GM10847 (cell line): ENCODE results near the gene AGMO.

Experiments used
- POLR2A ChIP-seq: IDR thresholded peaks from 2 replicates; pipeline ENCODE4 v1.6.1; 2011; ENCODE audit not compliant: insufficient read length; ENCODE audit errors: extremely low read depth

The AGMO gene

DNA sequence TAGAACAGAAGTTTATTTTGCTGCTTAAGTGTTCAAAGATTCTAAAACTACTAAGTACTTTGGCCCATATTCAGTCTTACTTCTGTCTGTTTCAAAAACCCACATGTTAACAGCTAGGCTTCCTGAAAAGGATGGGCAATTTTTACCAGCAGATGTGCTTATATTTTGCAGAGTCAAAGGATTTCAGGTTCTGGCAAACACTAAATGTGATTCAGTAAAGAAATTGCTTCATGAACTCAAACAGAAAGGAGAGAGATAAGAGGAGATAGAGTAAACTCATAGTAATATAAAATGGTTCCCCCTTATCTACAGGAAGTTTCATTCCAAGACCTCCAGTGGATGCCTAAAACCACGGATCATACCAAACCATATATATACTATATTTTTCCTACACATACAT, 248.5 kb downstream of the AGMO start:
- no peak for TF ChIP-seq POLR2A

DNA sequence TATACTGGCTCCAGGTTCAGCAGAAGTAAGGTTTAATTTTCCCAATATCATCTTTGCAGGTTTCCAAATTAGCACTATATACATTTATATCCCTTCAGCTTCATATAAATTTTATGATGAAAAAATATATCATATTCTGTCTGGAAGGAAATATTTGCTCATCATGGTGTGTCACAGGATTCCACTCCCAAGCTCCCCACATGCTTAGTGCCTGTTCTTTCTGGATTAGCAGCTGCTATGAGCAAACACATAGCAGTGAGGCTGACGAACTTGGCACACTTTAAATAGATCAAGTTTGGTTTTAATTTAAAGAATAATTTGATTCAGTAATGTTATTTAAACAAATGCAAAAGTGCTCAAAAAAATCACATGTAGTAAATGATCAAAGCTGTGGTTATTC, 251.9 kb downstream of the AGMO start:
- TF ChIP-seq POLR2A = no peak

DNA sequence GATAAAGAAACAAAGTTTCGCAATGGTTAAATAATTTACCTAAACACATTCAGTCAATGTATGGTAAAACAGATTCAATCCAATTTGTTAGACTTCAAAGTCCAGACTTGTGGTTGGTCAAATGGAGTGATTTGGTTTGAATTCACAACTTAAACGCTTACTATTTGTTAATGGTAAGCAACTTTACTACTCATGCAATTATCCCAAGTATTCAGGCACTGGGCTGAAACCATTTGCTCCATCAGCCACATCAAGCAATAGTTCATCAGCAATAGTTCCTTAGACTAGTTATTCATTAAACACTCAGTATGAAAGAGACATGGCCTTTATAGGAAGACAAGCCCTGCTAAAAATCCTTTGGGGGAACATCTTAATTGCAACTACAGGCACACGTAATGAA, 253.0 kb downstream of the AGMO start:
- no peak for TF ChIP-seq POLR2A

DNA sequence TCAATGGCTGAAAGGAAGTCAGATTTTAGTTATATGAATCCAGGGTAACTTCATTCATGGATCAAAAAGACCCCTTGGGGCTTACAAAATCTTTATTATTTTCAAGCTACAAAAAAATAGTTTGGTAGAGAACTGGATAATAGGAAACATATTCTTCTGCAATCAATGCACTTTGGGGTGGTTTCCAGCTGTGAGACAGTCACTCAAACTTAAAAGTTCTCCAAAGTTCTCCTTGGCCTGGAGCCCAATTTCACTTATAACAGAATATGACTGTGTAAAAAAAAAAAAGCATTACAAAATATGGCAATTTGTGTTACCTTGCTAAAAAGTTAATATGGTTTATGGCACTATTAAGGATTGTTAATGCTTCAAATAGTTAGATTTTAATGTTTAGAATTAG, 255.5 kb downstream of the AGMO start:
- no peak for TF ChIP-seq POLR2A

DNA sequence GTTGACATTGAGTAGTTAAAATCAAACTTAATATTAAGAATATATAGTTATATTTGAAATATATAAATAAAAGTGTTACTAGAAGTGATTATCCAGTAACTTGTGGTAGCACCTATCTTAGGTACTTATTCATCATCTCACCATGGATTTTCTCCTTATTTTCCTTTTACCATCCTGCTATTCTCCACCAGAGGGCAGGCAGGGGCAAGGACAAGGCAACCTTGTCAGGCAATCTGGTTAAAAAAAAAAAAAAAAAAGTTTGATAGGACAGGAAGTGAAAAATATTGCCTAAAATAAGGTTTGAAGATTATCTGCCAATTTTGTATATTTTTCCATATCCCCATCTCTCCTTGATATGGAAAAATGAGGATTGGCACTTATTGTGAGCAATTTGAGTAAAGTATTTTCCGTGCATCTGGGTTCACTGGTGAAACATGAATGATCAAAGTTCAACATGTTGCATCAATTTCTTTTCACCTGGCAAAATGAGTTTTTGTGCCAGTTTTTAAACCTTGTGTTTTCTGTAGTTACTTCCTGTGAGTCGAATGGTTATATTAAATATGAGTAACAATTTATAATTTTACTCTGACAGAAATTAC, 256.7 kb downstream of the AGMO start:
- no peak for TF ChIP-seq POLR2A

DNA sequence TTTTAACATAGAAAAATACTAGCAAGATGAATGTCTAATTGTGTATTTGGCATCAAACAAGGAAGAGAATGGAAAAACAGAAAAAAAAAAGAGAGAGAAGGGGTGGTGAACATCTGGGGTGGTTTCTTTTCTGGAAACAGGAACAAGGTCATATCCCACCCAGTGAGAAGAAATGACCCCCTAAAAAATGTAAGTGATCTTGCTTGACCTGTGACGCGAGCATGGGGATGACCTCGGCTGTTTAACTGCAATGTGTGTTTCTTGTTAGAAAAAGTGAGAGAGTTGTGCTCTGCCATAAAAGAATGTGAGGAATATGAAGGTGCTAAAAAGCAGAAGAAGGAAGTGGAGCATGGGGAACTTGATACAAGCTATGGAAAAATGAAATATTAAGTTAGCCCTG, 258.5 kb downstream of the AGMO start:
- TF ChIP-seq POLR2A = no peak

DNA sequence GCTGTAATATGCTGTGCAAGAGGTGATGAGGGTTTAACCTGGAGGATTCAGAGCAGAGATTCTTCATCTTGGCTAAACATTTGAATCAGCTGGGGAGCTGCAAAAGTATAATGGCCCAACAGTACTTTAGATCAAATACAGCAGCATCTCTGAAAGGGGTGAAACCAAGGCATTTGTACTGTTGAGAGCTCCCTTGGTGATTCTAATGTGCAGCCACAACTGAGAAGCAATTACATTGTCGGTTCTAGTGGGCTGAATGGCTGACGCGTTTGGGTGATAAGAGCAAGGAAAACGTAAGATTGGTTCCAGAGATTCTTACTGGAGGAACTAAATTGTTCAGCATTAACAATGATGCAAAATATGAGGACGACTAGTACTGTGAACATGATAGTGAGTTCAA, 269.7 kb downstream of the AGMO start:
- no peak for TF ChIP-seq POLR2A

DNA sequence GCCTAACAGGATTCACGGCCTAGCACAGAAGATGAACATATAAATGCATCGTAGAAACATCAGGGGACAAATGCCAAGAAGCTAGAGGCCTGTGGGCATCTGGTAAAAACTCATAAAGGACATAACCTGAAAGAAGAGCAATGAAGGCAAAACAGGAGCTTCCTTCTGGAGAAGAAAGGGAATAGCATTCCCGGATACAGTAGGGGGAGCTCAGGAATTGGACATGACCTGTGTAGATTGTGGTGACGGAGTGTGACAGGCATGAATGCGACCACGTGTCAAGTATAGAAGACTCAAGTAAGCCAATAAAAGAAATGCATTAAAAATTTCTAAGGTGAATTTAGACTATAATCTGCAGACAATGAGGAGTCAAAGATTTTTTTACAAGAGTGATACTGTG, 270.1 kb downstream of the AGMO start:
- no peak for TF ChIP-seq POLR2A

DNA sequence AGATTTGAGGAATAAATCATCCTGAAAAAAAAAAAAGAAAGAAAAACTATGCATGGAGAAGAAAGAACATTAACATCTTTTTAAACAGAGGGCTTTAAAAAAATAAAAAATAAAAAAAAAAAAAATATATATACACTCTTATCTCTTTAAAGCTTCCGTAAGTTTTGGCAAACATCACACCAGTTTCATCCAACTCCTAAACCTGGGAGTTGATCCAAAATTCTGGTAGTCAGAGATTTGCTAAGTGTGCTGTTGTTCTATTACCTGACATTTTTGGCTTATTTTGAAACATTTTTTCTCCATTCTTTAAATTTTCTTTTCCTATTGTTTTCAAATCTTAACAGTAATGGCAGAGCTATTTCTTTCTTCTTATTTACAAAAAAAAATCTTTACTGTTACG, 273.1 kb downstream of the AGMO start:
- no peak for TF ChIP-seq POLR2A

DNA sequence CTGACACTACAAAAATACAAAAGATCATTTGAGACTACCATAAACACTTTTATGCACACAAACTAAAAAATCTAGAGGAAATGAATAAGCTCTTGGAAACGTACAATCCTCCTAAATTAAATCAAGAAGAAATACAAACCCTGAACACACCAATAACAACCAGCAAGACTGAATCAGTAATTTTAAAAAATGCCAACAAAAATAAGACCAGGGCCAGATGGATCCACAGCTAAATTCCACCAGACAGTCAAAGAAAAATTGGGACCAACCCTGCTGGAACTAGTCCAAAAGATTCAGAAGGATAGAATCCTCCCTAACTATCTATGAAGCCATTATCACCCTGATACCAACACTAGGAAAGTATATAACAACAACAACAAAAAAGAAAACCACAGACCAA, 277.4 kb downstream of the AGMO start:
- TF ChIP-seq POLR2A = no peak

DNA sequence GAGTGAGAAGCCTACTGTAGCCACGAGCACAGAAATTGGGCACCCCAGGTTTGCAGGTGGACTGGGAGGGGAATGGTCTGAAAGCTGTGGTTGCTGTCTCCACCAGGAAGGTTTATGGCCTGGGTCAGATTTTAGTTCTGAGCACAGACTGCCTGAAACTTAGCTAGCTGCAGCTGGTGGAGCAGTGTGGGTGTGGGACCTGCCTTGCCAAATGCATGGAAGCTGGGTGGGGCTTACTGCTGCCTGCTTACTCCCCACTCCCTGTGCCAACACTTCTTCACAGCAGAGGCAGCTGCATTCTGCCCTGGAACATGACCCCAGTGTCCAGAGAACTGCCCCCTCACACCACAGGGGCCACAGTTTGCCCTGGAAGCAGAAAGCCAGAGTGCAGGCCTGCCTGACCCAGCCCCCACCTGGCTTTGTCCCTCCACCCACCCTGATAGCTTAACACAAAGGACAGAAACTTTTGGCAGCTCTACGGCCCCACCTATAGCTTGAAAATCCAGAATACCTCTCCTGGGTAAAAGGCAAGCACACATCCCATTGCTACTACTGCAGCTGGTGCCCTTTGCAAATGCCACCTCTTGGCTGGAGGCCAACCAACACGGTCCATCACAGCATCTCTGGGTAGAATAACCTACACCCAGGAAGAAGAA, 281.6 kb downstream of the AGMO start:
- TF ChIP-seq POLR2A = no peak

DNA sequence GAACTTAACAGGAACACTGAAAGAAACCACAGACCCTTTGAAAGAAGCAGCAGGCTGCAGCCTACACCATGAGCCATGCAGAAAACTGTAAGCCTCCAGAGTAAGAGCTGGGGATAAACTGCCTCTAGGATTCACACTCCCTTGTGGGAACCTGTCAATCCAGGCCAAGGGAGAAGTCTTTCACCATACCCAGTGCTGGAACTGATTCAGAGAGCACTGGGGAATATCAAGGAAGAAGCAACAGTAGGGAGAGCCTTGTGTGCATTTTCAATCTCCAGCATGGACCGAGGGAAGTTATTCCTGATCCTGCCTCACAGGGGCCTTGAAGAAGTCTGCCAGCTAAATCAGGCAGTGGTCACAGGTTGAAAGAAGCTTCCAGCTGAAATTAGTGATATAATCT, 282.2 kb downstream of the AGMO start:
- no peak for TF ChIP-seq POLR2A

DNA sequence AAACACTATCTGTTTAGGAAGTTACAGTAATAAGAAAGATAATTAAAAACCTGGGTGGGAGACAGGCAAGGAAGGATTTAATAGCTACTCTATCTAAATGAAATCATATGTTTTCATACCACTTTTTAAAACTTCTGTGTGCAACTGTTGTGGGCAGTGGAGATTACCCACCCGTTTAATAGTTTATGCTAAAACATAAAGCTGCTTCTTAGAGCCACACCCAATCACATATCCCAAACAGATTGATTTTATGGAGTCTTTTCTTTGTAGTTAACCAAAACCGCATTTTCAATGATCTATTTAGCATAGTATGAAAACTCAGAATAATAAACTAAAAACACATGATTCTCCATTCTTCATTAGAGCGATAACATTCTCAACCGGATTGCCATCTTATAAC, 304.1 kb downstream of the AGMO start:
- no peak for TF ChIP-seq POLR2A

DNA sequence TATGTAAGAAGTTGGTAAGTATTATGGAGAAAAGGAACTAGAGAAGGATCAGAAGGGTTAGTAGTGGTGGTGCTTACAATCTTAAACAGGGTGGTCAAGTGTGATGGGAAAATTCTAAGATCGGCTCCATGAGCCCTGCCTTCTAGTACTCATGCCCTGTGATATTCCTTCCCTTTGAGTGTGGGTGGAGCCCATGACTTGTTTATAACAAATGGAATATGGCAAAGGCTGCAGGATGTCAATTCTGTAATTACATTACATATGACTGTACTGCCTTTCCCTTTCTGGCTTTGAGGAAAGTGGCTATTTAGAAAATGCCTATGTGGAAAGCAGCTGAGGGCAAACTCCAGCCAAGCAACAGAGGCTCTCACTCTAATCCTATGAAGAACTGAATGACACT, 309.6 kb downstream of the AGMO start:
- no peak for TF ChIP-seq POLR2A

DNA sequence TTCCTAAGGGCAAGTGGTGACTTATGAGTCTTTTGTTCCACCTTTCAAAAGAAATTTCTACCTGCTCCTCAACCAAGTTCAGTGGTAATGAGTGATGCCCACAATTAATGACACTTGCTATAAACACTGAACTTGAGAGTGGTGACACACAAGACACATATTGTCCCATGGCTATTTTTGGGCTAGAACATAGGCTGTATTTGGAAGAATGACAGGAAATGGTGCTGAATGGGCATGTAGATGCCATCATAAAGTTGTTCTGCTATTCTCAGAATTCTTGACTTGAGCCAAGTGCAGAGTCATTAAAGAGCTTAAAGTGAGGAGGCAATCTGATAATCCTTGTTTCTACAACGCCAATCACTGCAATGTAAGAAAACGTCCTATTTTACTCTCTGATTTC, 313.3 kb downstream of the AGMO start:
- TF ChIP-seq POLR2A = no peak

DNA sequence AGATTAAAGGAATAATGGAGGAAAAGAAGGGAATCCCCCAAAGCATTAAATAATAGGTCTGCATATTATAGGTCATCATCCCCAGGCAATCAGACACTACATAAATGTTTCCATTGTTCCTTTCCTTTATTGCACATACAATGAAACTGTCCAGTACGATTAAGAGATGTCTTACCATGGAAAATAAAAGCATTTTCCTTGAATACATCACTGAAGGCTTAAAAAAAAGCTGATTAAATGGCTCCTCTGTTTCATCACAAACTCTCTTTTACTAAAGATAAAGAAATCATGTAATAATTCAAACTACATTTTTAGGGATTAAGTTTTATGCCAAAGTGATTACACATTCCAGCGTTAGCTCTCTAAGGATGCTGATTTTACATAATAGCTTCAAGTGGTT, 316.0 kb downstream of the AGMO start:
- no peak for TF ChIP-seq POLR2A

DNA sequence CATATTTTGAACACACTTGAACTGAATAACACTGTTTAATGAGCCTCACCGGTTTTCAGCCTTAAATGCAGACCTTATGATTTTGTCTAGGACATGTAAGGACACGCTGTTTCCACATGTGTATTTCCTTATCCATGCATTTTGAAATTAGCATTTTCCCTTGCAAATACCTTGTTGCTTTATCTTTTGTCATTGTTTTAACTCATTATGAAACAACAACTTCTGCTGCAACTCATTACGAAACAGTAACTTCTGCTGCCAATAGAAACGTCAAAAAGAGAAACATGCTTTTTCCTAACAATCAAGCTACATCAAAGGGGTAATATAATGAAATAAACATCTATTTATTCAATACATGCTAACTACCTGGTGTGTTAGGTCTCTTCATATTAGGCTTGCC, 322.0 kb downstream of the AGMO start:
- no peak for TF ChIP-seq POLR2A

DNA sequence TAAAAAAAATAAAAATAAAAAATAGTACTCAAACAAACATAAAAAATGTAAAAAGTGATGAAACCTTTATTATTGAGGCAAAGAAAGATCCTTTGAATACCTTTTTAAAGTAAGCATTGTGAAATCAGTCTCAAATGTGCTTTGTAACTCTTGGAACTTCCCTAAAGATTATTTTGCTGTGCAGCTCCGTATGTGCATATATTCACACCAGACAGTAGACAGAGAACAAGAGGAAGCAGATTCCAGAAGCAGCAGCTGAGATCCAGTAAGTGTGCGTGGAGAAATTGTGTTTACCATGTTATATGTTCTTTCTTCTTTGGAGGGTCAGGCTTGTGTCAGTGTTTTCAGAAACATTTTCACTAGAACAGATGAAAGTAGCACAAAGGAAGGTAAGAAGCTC, 324.9 kb downstream of the AGMO start:
- TF ChIP-seq POLR2A = no peak

DNA sequence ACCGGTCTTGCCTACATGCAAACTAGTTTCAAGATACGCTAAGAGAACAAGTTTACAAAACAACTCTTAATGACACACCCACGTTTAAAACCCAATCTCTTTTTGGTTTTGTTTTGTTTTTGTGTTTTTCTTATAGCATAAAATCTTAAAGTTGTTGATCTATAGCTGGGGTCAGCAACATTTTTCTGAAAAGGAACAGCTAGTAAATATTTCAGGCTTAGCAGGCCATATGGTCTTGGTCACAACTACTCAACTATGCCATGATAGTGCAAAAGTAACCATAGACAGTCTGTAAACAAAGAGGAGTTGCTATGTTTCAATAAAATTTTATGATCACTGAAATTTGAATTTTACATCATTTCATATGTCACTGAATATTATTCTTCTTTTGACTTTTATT, 327.4 kb downstream of the AGMO start:
- TF ChIP-seq POLR2A = no peak
